Skeletal muscle tissue (tissue), 4 donors: ENCODE data around the gene CUTA. TPM values are rescaled to one million over a fixed set of nuclear protein-coding genes. Genes with fewer than 3 reads are reported as not detected.

Experiments
- H3K27ac ChIP-seq: one replicate; pipeline ENCODE4 v1.7.0; 2013; ENCODE audit warnings: mild to moderate bottlenecking, low read depth, low read length, inconsistent platforms
- H3K27me3 ChIP-seq, 3 donors: one replicate each; pipeline ENCODE4 v1.7.0; 2013; ENCODE audit warnings: low read length in 3 of 3; ENCODE audit not compliant: control insufficient read depth in 3 of 3, insufficient read depth in 3 of 3
- H3K36me3 ChIP-seq, 3 donors: one replicate each; pipeline ENCODE4 v1.7.0; 2013; ENCODE audit warnings: low read length in 3 of 3; ENCODE audit not compliant: control insufficient read depth in 3 of 3, insufficient read depth in 3 of 3
- H3K4me1 ChIP-seq, 3 donors: one replicate each; pipeline ENCODE4 v1.7.0; 2013; ENCODE audit warnings: low read length in 3 of 3, mild to moderate bottlenecking in 3 of 3; ENCODE audit not compliant: control insufficient read depth in 3 of 3, insufficient read depth in 3 of 3
- H3K4me3 ChIP-seq, 3 donors: one replicate each; pipeline ENCODE4 v1.7.0; 2013; ENCODE audit warnings: low read length in 3 of 3
- H3K9ac ChIP-seq, 3 donors: one replicate each; pipeline ENCODE4 v1.7.0; 2013; ENCODE audit warnings: low read length in 3 of 3, mild to moderate bottlenecking in 3 of 3, moderate library complexity in 2 of 3, low read depth in 1 of 3
- H3K9me3 ChIP-seq, 3 donors: one replicate each; pipeline ENCODE4 v1.7.0; 2013; ENCODE audit warnings: low read length in 3 of 3; ENCODE audit not compliant: control insufficient read depth in 3 of 3
- total RNA-seq: library from RNA; depleted of rRNA; stranded (reverse); fragments of >200 nt; gene quantifications from one replicate; pipeline ENCODE4 v1.2.3, GENCODE V29; 2014
- donor health status: Osteomylitis.

The CUTA gene
- total RNA-seq, 1 donor from 2014 or later = 73.1 TPM

DNA sequence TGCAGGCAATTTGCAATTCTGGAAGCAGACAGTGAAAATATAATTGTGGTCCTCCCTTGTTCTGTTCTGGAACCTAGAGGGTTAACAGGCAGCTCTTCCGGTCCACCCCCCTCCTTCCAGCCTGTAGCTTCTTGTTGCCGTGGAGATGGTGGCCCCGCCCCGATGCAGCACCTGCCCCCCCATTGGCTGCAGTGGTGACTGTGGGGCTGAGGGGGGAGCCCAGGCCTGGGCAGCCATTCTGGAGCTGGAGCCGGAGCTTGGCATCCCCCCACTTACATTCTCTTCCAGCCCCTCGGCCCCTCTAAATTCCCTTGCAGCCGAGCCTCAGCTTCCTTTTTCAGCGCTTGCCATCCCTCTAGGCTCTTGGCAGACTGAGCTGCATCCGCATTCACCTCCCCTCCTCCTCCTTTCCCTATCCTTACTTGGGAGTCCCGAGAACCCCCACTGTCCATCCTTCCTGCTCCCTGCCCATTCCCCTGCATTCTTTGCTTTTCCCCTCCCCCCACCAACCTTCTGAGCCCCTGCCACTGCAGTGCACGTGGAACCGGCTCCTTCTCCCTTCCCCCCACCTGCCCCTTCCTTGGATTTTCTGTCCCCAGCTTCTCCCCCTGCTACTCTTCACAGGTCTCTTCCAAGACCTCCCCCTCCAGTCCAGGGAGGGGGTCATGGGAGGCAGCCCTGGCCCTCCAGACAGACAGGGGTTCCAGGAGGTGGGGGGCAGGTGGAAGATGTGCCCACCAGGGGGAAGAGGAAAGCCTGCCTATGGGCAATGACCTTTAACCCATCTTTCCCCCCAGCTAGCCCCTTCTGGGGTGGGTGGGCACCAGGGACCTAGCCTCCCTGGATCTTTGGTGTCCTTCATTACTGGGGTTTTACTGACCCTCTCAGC lies 13.3 kb upstream of the CUTA start:
- no peak overlapping the region for H3K4me3 ChIP-seq
- H3K9me3 ChIP-seq = no peaks in the 10 kb centered on the region
- no peak overlapping the region for H3K9ac ChIP-seq
- H3K27me3 ChIP-seq = peaks cover 0 to 5% (median 0%) of the 10 kb centered on the region in 3 donors
- peaks cover 28 to 34% (median 34%) of the 10 kb centered on the region in 3 donors for H3K4me1 ChIP-seq
- no peak overlapping the region for H3K27ac ChIP-seq
- H3K36me3 ChIP-seq = peaks cover 0 to 6% (median 0%) of the 10 kb centered on the region in 3 donors

- no peak overlapping the region for H3K27ac ChIP-seq
Observed at GRCh38 chr6:33430334-33430733, 12.4 kb upstream of the CUTA start.

GRCh38 chr6:33429750-33430052 lies 11.8 kb upstream of the CUTA start:
- Histone ChIP-seq H3K27me3 (peaks cover 0 to 11% (median 0%) of the 10 kb centered on the region in 3 donors), H3K4me1 (peaks cover 35 to 43% (median 42%) of the 10 kb centered on the region in 3 donors), H3K9ac (no peak overlapping the region), H3K4me3 (no peak overlapping the region), H3K36me3 (no peaks in the 10 kb centered on the region), H3K9me3 (no peaks in the 10 kb centered on the region), H3K27ac (no peak overlapping the region)

More at GRCh38 chr6:33430334-33430733, 12.4 kb upstream of the CUTA start:
- H3K4me1 ChIP-seq = peaks cover 29 to 37% (median 35%) of the 10 kb centered on the region in 3 donors
- H3K4me3 ChIP-seq = no peak overlapping the region
- peaks cover 0 to 1% (median 0%) of the 10 kb centered on the region in 3 donors for H3K36me3 ChIP-seq
- peaks cover 0 to 5% (median 0%) of the 10 kb centered on the region in 3 donors for H3K27me3 ChIP-seq
- H3K9ac ChIP-seq = no peak overlapping the region
- H3K9me3 ChIP-seq = no peaks in the 10 kb centered on the region

- Histone ChIP-seq H3K4me3 (no peak overlapping the region), H3K36me3 (no peaks in the 10 kb centered on the region), H3K27me3 (peaks cover 0 to 15% (median 0%) of the 10 kb centered on the region in 3 donors), H3K27ac (peak overlapping the region; percentile 13), H3K4me1 (peaks cover 40 to 48% (median 46%) of the 10 kb centered on the region in 3 donors), H3K9me3 (no peaks in the 10 kb centered on the region), H3K9ac (peak overlapping the region in 1 of 3 donors; percentile 3)
Observed at GRCh38 chr6:33428966-33429749, 11.3 kb upstream of the CUTA start.

DNA sequence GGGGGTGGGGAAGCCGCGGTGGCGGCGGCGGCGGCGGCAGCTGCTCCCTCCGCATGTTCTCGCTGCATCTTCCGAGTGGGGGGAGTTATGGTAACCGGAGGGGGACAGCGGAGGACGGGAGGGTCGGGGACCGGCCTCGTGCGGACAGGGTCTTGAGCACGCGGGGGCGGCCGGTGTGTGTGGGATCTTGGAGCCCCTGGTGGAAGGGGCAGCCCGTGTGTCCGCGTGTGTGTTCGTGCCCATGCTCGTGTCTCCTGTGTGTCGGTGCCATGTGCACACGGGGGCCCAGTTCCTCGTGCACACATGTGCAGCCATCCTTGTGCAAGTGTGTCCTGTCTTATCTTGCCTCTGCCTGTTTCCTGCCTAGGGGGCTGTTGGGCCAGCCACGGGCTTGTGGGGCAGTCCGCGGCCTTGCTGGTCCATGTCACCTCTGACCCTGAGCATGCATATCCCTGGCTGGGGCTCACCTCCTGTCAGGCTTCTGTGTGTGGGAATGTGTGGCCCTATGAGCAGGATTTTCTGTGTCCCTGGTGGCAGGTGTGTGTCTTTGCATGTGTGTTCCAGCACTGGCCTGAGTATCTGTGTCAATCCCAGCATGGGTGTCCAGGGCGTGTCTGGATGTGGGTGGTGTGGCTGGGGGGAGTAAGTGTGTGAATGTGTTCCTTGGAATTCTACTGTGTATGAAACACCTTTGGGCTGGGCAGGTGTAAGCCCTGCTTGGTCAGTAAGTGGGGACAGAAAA lies 10.5 kb upstream of the CUTA start:
- peak overlapping the region; percentile 13 for H3K27ac ChIP-seq
- H3K9me3 ChIP-seq = no peaks in the 10 kb centered on the region
- H3K4me1 ChIP-seq = peaks cover 37 to 41% (median 40%) of the 10 kb centered on the region in 3 donors
- H3K9ac ChIP-seq = peak overlapping the region in 1 of 3 donors; percentile 60
- peaks cover 0 to 23% (median 0%) of the 10 kb centered on the region in 3 donors for H3K27me3 ChIP-seq
- peak overlapping the region; percentile 24 to 63 (median 62) for H3K4me3 ChIP-seq
- no peaks in the 10 kb centered on the region for H3K36me3 ChIP-seq

DNA sequence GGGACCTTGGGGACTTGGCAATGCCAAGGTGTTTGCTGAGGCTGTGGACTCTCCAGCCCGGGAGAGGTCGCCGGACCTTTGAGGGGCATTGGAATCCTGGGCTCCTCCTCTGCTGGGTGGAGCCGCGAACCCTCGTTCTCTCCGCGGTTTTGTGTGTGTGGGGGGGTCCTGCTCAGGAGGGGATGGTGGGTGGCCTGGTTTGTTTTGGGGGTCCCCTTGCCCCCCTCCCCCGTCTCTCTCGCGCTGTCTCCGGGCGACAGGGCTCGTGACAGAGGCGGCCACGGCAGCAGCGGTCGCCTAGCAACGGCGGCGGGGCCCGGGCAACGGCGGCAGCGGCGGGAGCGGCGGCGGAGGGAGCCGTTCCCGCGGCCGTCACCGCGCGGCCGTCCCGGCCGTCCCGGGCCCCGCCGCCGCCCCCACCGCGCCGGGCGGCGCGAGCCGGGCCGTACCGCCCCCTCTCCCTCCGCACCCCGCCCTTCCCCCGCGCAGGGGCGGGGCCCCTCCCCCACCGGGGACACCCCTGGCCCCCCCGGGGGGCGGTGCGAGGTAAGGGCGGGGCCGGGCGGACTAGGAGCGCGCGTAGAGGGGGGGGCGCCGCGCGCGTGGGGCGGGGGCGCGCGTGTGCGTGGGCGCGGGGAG lies 9.8 kb upstream of the CUTA start:
- H3K9ac ChIP-seq = peak overlapping the region; percentile 45 to 75 (median 61)
- H3K27ac ChIP-seq = peak overlapping the region; percentile 25
- no peaks in the 10 kb centered on the region for H3K9me3 ChIP-seq
- peak overlapping the region; percentile 68 to 78 (median 75) for H3K4me3 ChIP-seq
- no peaks in the 10 kb centered on the region for H3K36me3 ChIP-seq
- peaks cover 35 to 37% (median 37%) of the 10 kb centered on the region in 3 donors for H3K4me1 ChIP-seq
- peaks cover 0 to 24% (median 0%) of the 10 kb centered on the region in 3 donors for H3K27me3 ChIP-seq

- Histone ChIP-seq H3K4me3 (peak overlapping the region; percentile 68 to 78 (median 78)), H3K36me3 (no peaks in the 10 kb centered on the region), H3K27ac (peak overlapping the region; percentile 80), H3K9ac (peak overlapping the region in 2 of 3 donors; percentile 45 to 75), H3K9me3 (no peaks in the 10 kb centered on the region), H3K4me1 (peaks cover 35 to 37% (median 37%) of the 10 kb centered on the region in 3 donors), H3K27me3 (peaks cover 0 to 24% (median 0%) of the 10 kb centered on the region in 3 donors)
Observed at GRCh38 chr6:33426590-33427511, 8.9 kb upstream of the CUTA start.

DNA sequence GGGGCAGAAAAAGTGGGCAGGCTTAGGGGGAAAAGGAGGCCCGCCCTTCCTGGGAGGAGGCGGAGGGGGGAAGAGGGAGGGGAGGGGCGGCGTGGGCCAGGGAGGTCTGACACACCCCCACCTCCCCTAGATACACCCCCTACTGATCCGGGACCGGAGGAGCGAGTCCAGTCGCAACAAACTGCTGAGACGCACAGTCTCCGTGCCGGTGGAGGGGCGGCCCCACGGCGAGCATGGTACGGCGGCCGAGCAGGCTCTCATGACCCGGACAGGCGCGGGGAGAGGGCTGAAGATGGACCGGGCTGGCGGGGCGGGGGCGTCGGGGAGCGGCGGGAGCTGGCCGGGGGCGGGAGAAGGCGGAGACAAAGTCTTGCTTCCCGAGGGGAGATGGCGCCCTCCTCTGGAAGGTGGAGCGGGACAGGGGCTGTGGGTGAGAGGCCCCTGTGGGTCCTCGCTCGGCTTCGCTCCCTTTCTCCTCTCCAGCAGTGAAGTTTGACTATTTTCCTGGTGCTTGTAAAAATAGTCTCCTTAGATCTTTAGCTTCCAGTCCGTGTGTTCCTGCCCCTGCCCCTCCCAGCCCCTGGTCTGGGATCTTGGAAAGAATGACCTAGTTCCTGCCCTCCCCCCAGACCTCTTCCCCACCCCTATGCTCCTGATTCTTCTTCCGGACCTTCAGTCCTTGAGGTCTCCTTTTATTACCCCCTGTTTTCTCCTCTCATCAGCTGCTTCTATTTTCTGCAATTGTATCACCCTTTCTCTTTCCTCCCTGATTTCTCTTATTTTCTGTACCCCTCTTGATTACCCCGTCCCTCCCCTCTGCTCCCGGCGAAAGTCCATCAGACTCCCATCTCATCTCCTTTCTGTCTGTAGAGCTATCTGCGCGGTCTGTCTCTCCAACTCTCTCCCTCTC lies 8.0 kb upstream of the CUTA start:
- Histone ChIP-seq H3K9me3 (no peaks in the 10 kb centered on the region), H3K9ac (peak overlapping the region; percentile 68 to 86 (median 83)), H3K4me3 (peak overlapping the region; percentile 66 to 79 (median 78)), H3K27me3 (peaks cover 0 to 24% (median 0%) of the 10 kb centered on the region in 3 donors), H3K36me3 (no peaks in the 10 kb centered on the region), H3K4me1 (peaks cover 33 to 37% (median 35%) of the 10 kb centered on the region in 3 donors), H3K27ac (peak overlapping the region; percentile 80)
